ENCODE data around the gene DYNLT2. TPM values are rescaled to one million over a fixed set of nuclear protein-coding genes. Genes with fewer than 3 reads are reported as not detected.

Gene DYNLT2
- total and polyA plus RNA-seq, 3 donors from 2014 or later, result 15.4 to 59.4 (median 20.4) TPM

GRCh38 chr6:169788809-169789145 lies 37.4 kb upstream of the DYNLT2 start:
- no peak overlapping the region for H3K27ac ChIP-seq
- DNase-seq, result no peak
- no peaks in the 10 kb centered on the region for H3K27me3 ChIP-seq
- no peaks in the 10 kb centered on the region for H3K36me3 ChIP-seq (ENCODE audit: low read depth, missing control alignments)
- intact Hi-C loops (cut with DNase I; ENCODE audit: low total_unique reads), result no loop called here
- 64 to 65% methylated on average over 4 of the region's 4 CpGs for WGBS, 2 donors
- no peaks in the 10 kb centered on the region for H3K9me3 ChIP-seq
- no peak overlapping the region for H3K4me3 ChIP-seq
- H3K4me1 ChIP-seq, result peaks cover 6% of the 10 kb centered on the region
- TF ChIP-seq CTCF (IDR thresholded peaks at IDR 0.05) (no peak), POLR2A (IDR thresholded peaks at IDR 0.05) (no peak)

- peaks cover 6% of the 10 kb centered on the region for H3K4me1 ChIP-seq
- intact Hi-C loops (cut with DNase I; ENCODE audit: low total_unique reads), result no loop called here
- no peaks in the 10 kb centered on the region for H3K36me3 ChIP-seq (ENCODE audit: low read depth, missing control alignments)
- DNase-seq, result no peak
- TF ChIP-seq POLR2A (IDR thresholded peaks at IDR 0.05) (no peak), CTCF (IDR thresholded peaks at IDR 0.05) (no peak)
- H3K27me3 ChIP-seq, result no peaks in the 10 kb centered on the region
- no peak overlapping the region for H3K27ac ChIP-seq
- 89% methylated on average over 7 of the region's 7 CpGs for WGBS, 2 donors
- no peak overlapping the region for H3K4me3 ChIP-seq
- no peaks in the 10 kb centered on the region for H3K9me3 ChIP-seq
These were observed 36.4 kb upstream of the DYNLT2 start for GRCh38 chr6:169787797-169788196.

- no peaks in the 10 kb centered on the region for H3K27me3 ChIP-seq
- intact Hi-C loops (cut with DNase I; ENCODE audit: low total_unique reads), result no loop called here
- H3K36me3 ChIP-seq (ENCODE audit: low read depth, missing control alignments), result no peaks in the 10 kb centered on the region
- no peak for DNase-seq
- no peak overlapping the region for H3K4me3 ChIP-seq
- no peak overlapping the region for H3K27ac ChIP-seq
- no peaks in the 10 kb centered on the region for H3K9me3 ChIP-seq
- no peak for TF ChIP-seq CTCF (IDR thresholded peaks at IDR 0.05)
- no peak for TF ChIP-seq POLR2A (IDR thresholded peaks at IDR 0.05)
- H3K4me1 ChIP-seq, result peaks cover 6% of the 10 kb centered on the region
- WGBS, 2 donors, result 87 to 89% methylated on average over 5 of the region's 5 CpGs
These were observed 35.0 kb upstream of the DYNLT2 start for GRCh38 chr6:169786349-169786748.

- Histone ChIP-seq H3K27ac (no peak overlapping the region), H3K9me3 (no peaks in the 10 kb centered on the region), H3K36me3 (ENCODE audit: low read depth, missing control alignments) (no peaks in the 10 kb centered on the region), H3K4me3 (no peak overlapping the region), H3K27me3 (no peaks in the 10 kb centered on the region), H3K4me1 (peaks cover under 1% of the 10 kb centered on the region)
- no peak for DNase-seq
- TF ChIP-seq CTCF (IDR thresholded peaks at IDR 0.05), result no peak
- TF ChIP-seq POLR2A (IDR thresholded peaks at IDR 0.05), result no peak
- intact Hi-C loops (cut with DNase I; ENCODE audit: low total_unique reads), result no loop called here
- WGBS, 2 donors, result 94 to 97% methylated on average over 7 to 9 of the region's 9 CpGs
These were observed 34.2 kb upstream of the DYNLT2 start for GRCh38 chr6:169785566-169785965.

GRCh38 chr6:169784821-169785340 lies 33.5 kb upstream of the DYNLT2 start:
- no peaks in the 10 kb centered on the region for H3K36me3 ChIP-seq (ENCODE audit: low read depth, missing control alignments)
- DNase-seq, result no peak
- WGBS, 2 donors, result 86 to 89% methylated on average over 12 of the region's 12 CpGs
- TF ChIP-seq POLR2A (IDR thresholded peaks at IDR 0.05) (no peak), CTCF (IDR thresholded peaks at IDR 0.05) (no peak)
- H3K9me3 ChIP-seq, result no peaks in the 10 kb centered on the region
- intact Hi-C loops (cut with DNase I; ENCODE audit: low total_unique reads), result no loop called here
- no peaks in the 10 kb centered on the region for H3K27me3 ChIP-seq
- H3K4me3 ChIP-seq, result no peak overlapping the region
- no peaks in the 10 kb centered on the region for H3K4me1 ChIP-seq
- H3K27ac ChIP-seq, result no peak overlapping the region

Data from testis (tissue), 3 donors.